ENCODE results near the gene AP4S1. TPM values are rescaled to one million over a fixed set of nuclear protein-coding genes. Genes with fewer than 3 reads are reported as not detected.

Gene AP4S1
- total RNA-seq, 1 experiment from 2014 or later = 3.3 TPM

GRCh38 chr14:31075144-31075543 is 49.7 kb downstream of the AP4S1 start:
- POLR2A ChIA-PET = no interaction called here
- H3K4me1 ChIP-seq (ENCODE audit: control insufficient read depth, insufficient read depth, low read length) = no peaks in the 10 kb centered on the region
- intact Hi-C loops (cut with micrococcal nuclease; ENCODE audit: unreplicated experiment) (no loop called here), in situ Hi-C loops (cut with HindIII; ENCODE audit: low pct_unique_long_range_greater_than_20kb, low sequenced_read_pairs) (no loop called here)
- H3K9me3 ChIP-seq (ENCODE audit: control insufficient read depth, insufficient read depth, low read depth, low read length) = no peaks in the 10 kb centered on the region
- TF ChIP-seq TCF7L2 (IDR thresholded peaks at IDR 0.05; ENCODE audit: low read depth, low read length) (no peak), REST (IDR thresholded peaks at IDR 0.05; ENCODE audit: insufficient read depth in 1 of 2, low read depth in 2 of 2, low read length in 1 of 2) (no peak), POLR2AphosphoS5 (IDR thresholded peaks at IDR 0.05; ENCODE audit: low read depth, low read length) (no peak), CTCF (IDR thresholded peaks at IDR 0.05) (no peak), SIN3A (IDR thresholded peaks at IDR 0.05; ENCODE audit: borderline replicate concordance, insufficient read depth, low read depth, low read length) (no peak)
- CTCF ChIA-PET = no interaction called here
- no TSS peak for BruUV-seq (replicated peaks)
- H3K27me3 ChIP-seq (ENCODE audit: control insufficient read depth, insufficient read depth, low read length) = no peaks in the 10 kb centered on the region
- ATAC-seq (no peak), DNase-seq (ENCODE audit: low read depth, low spot score) (no peak)
- H3K36me3 ChIP-seq (ENCODE audit: control insufficient read depth, insufficient read depth, low read length) = no peaks in the 10 kb centered on the region
- no peak overlapping the region for H3K4me3 ChIP-seq (ENCODE audit: low read depth in 2 of 2, low read length in 2 of 2)
- no peak overlapping the region for H3K27ac ChIP-seq (ENCODE audit: low read length)

GRCh38 chr14:31078766-31079165 is 53.3 kb downstream of the AP4S1 start:
- POLR2A ChIA-PET = no interaction called here

More at GRCh38 chr14:31078766-31079165, 53.3 kb downstream of the AP4S1 start:
- H3K9me3 ChIP-seq (ENCODE audit: control insufficient read depth, insufficient read depth, low read depth, low read length) = no peaks in the 10 kb centered on the region
- no peaks in the 10 kb centered on the region for H3K36me3 ChIP-seq (ENCODE audit: control insufficient read depth, insufficient read depth, low read length)
- DNase-seq (ENCODE audit: low read depth, low spot score) (no peak), ATAC-seq (no peak)
- no peak for TF ChIP-seq TCF7L2 (IDR thresholded peaks at IDR 0.05; ENCODE audit: low read depth, low read length)
- no peak for TF ChIP-seq POLR2AphosphoS5 (IDR thresholded peaks at IDR 0.05; ENCODE audit: low read depth, low read length)
- no peak for TF ChIP-seq CTCF (IDR thresholded peaks at IDR 0.05)
- TF ChIP-seq REST (IDR thresholded peaks at IDR 0.05; ENCODE audit: insufficient read depth in 1 of 2, low read depth in 2 of 2, low read length in 1 of 2) = no peak
- intact Hi-C loops (cut with micrococcal nuclease; ENCODE audit: unreplicated experiment) (no loop called here), in situ Hi-C loops (cut with HindIII; ENCODE audit: low pct_unique_long_range_greater_than_20kb, low sequenced_read_pairs) (no loop called here)
- CTCF ChIA-PET = no interaction called here
- no TSS peak for BruUV-seq (replicated peaks)
- no peak overlapping the region for H3K27ac ChIP-seq (ENCODE audit: low read length)
- no peaks in the 10 kb centered on the region for H3K4me1 ChIP-seq (ENCODE audit: control insufficient read depth, insufficient read depth, low read length)
- no peak overlapping the region for H3K4me3 ChIP-seq (ENCODE audit: low read depth in 2 of 2, low read length in 2 of 2)
- H3K27me3 ChIP-seq (ENCODE audit: control insufficient read depth, insufficient read depth, low read length) = no peaks in the 10 kb centered on the region

Measured in Panc1 (cell line).